PC-9 (cell line): Measurements from ENCODE around the gene ELF4. TPM values are rescaled to one million over a fixed set of nuclear protein-coding genes. Genes with fewer than 3 reads are reported as not detected.

Source experiments
- BruUV-seq: library from RNA; stranded (reverse); fragments of 400-500 nt; replicated peaks from 2 replicates; lab custom pipeline; 2021; lab: Mats Ljungman, UMichigan
- CTCF ChIA-PET: fragments of 300-600 bp; sonication (Branson Sonifier 250); formaldehyde crosslinking; loops from one replicate; lab custom pipeline; 2022; ENCODE audit warnings: antibody characterized with exemption; lab: Charles Lee
- POLR2A ChIA-PET: fragments of 300-600 bp; sonication (Branson Sonifier 250); formaldehyde crosslinking; loops from one replicate; lab custom pipeline; 2022; ENCODE audit warnings: antibody characterized with exemption; ENCODE audit not compliant: unreplicated experiment; lab: Charles Lee
- DNase-seq, 2 experiments: peaks; one replicate each; pipeline versions ENCODE4 v3.0.0 to v3.0.0-alpha.2; 2015 to 2022; ENCODE audit warnings: mixed read lengths in 1 of 2
- H2AFZ ChIP-seq: fragments of 200-600 bp; sonication (generic); 2 replicates; pipeline ENCODE4 v1.8.1; 2017; ENCODE audit warnings: antibody characterized with exemption
- H3F3A ChIP-seq: fragments of 200-600 bp; sonication (generic); 2 replicates; pipeline ENCODE4 v1.8.1; 2017; ENCODE audit warnings: antibody characterized with exemption, mild to moderate bottlenecking, low read depth; ENCODE audit not compliant: insufficient read depth
- H3K27ac ChIP-seq: fragments of 200-600 bp; sonication (generic); 2 replicates; pipeline ENCODE4 v1.6.1; 2016; ENCODE audit warnings: mixed run types
- H3K27me3 ChIP-seq: fragments of 200-600 bp; sonication (generic); 2 replicates; pipeline ENCODE4 v1.6.1; 2016; ENCODE audit warnings: low read depth, mixed run types; ENCODE audit not compliant: insufficient read depth
- H3K36me3 ChIP-seq: fragments of 200-600 bp; sonication (generic); 2 replicates; pipeline ENCODE4 v1.6.1; 2016; ENCODE audit warnings: low read depth, mixed run types
- H3K4me1 ChIP-seq: fragments of 200-600 bp; sonication (generic); replicated peaks from 2 replicates; pipeline ENCODE4 v1.6.1; 2016; ENCODE audit warnings: mixed run types; ENCODE audit not compliant: insufficient read depth
- H3K4me2 ChIP-seq: fragments of 200-600 bp; sonication (generic); 2 replicates; pipeline ENCODE4 v1.6.1; 2017; ENCODE audit warnings: mixed run types
- H3K4me3 ChIP-seq: fragments of 200-600 bp; sonication (generic); 2 replicates; pipeline ENCODE4 v1.6.1; 2016; ENCODE audit warnings: mixed run types
- H3K79me2 ChIP-seq: fragments of 200-600 bp; sonication (generic); 2 replicates; pipeline ENCODE4 v1.6.1; 2017; ENCODE audit warnings: low read depth, mixed run types
- H3K9me2 ChIP-seq: fragments of 200-600 bp; sonication (generic); 2 replicates; pipeline ENCODE4 v1.8.1; 2017; ENCODE audit warnings: mild to moderate bottlenecking; ENCODE audit not compliant: insufficient read depth
- H3K9me3 ChIP-seq: fragments of 200-600 bp; sonication (generic); 2 replicates; pipeline ENCODE4 v1.8.1; 2016; ENCODE audit warnings: low read depth; ENCODE audit not compliant: insufficient read depth
- H4K20me1 ChIP-seq: fragments of 200-600 bp; sonication (generic); 2 replicates; pipeline ENCODE4 v1.8.1; 2017; ENCODE audit not compliant: insufficient read depth
- EZH2 ChIP-seq: fragments of 200-600 bp; sonication (generic); IDR thresholded peaks from 2 replicates; pipeline ENCODE4 v1.8.0; 2017; ENCODE audit warnings: antibody characterized with exemption, low read depth
- intact Hi-C: fragments of 100-400 bp; cut with micrococcal nuclease; formaldehyde crosslinking; loops from one replicate; pipeline ENCODE4 v1.10.0; 2022; ENCODE audit not compliant: unreplicated experiment
- total RNA-seq: library from RNA; stranded (reverse); gene quantifications from 2 replicates; pipeline ENCODE4 v1.2.3, GENCODE V29; 2021
- TF ChIP-seq, protein P1 (sequence below): fragments of 200-600 bp; sonication (generic); conservative IDR thresholded peaks from 2 replicates; pipeline ENCODE4 v1.6.1; 2017; ENCODE audit warnings: mixed run types, antibody characterized with exemption, mild to moderate bottlenecking, moderate library complexity

Gene ELF4
- total RNA-seq, 1 experiment from 2014 or later, result 60.3 TPM

DNA sequence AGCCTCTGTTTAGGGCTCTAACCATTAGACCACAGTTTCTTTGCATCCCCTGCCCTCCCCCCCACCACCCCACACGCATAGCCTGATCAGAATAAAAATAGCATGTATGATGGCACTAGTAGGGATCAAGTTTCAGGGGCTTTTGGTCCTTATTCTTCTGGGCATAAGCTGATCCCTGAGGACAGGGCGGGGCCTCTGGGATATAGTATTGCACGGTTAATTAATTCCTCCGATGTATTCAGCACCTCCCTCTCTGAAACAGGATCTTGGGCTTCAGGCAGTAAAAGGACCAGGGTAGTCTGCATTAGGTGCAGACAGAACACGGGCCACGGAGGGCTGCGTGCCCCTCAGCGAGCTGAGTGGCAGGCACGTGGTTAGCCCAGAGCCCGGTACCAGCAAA, 57.1 kb downstream of the ELF4 start:
- Histone ChIP-seq H3K36me3 (0 out of 2 replicates have a peak, but pooled peaks cover 6% of the 10 kb centered on the region), H3K9me2 (no peaks in the 10 kb centered on the region), H3K9me3 (no peaks in the 10 kb centered on the region), H2AFZ (no peak overlapping the region), H3K4me1 (no peaks in the 10 kb centered on the region), H4K20me1 (no peaks in the 10 kb centered on the region), H3K4me3 (no peak overlapping the region), H3K79me2 (no peaks in the 10 kb centered on the region), H3K4me2 (no peak overlapping the region), H3K27ac (no peak overlapping the region), H3F3A (no peaks in the 10 kb centered on the region), H3K27me3 (no peaks in the 10 kb centered on the region)
- intact Hi-C loops, result no loop called here
- POLR2A ChIA-PET, result interaction anchor here (0.6 kb wide), 1 partner anchor 228 kb away, joined by 5 read pairs; no protein-coding TSS in a partner anchor
- CTCF ChIA-PET, result no interaction called here
- TF ChIP-seq, protein P1, sequence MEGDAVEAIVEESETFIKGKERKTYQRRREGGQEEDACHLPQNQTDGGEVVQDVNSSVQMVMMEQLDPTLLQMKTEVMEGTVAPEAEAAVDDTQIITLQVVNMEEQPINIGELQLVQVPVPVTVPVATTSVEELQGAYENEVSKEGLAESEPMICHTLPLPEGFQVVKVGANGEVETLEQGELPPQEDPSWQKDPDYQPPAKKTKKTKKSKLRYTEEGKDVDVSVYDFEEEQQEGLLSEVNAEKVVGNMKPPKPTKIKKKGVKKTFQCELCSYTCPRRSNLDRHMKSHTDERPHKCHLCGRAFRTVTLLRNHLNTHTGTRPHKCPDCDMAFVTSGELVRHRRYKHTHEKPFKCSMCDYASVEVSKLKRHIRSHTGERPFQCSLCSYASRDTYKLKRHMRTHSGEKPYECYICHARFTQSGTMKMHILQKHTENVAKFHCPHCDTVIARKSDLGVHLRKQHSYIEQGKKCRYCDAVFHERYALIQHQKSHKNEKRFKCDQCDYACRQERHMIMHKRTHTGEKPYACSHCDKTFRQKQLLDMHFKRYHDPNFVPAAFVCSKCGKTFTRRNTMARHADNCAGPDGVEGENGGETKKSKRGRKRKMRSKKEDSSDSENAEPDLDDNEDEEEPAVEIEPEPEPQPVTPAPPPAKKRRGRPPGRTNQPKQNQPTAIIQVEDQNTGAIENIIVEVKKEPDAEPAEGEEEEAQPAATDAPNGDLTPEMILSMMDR, result no peak
- no peak for TF ChIP-seq EZH2
- no peak for DNase-seq
- BruUV-seq, result no TSS peak

DNA sequence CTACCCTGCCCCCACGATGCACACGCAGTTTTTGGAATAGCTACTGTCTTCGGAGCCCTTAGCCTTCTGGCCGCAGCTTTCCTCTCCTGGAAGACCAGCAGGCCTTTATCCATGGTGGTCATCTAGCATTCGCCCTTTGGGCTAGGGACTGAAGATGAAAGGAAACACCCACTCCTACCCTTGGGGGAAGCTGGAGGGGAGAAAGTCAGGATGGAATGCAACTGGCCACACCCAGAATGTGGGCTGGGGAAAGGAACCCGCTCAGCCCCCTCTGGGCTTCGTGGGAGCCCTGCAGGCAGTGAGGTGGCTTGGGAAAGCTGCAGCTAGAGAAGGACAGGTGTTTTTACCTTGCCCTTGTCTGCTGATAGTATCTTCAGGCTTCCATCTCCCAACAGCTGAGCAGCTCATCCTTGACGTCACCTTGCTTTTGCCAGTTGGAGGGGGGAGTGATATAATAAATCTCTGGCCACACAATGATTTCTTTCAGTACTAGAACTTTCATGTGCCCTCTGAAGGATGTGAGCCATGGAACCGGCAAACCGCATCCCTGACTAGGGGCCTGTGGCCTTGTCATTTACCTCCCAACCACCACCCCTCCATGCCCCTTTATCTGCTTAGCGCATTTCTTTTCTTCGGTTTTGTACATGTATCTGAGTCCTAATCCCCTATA, 59.0 kb downstream of the ELF4 start:
- H3K4me2 ChIP-seq, result no peak overlapping the region
- no peak overlapping the region for H2AFZ ChIP-seq
- no peak overlapping the region for H3K4me3 ChIP-seq
- no peaks in the 10 kb centered on the region for H3K27me3 ChIP-seq
- CTCF ChIA-PET, result no interaction called here
- H3K79me2 ChIP-seq, result no peaks in the 10 kb centered on the region
- TF ChIP-seq, protein P1, result no peak
- TF ChIP-seq EZH2, result no peak
- no TSS peak for BruUV-seq
- no peaks in the 10 kb centered on the region for H3F3A ChIP-seq
- intact Hi-C loops, result no loop called here
- no peak for DNase-seq
- H3K27ac ChIP-seq, result no peak overlapping the region
- no peaks in the 10 kb centered on the region for H3K9me3 ChIP-seq
- no peaks in the 10 kb centered on the region for H3K9me2 ChIP-seq
- H3K4me1 ChIP-seq, result no peaks in the 10 kb centered on the region
- H3K36me3 ChIP-seq, result 0 out of 2 replicates have a peak, but pooled peaks cover 6% of the 10 kb centered on the region
- H4K20me1 ChIP-seq, result no peaks in the 10 kb centered on the region
- POLR2A ChIA-PET, result no interaction called here

DNA sequence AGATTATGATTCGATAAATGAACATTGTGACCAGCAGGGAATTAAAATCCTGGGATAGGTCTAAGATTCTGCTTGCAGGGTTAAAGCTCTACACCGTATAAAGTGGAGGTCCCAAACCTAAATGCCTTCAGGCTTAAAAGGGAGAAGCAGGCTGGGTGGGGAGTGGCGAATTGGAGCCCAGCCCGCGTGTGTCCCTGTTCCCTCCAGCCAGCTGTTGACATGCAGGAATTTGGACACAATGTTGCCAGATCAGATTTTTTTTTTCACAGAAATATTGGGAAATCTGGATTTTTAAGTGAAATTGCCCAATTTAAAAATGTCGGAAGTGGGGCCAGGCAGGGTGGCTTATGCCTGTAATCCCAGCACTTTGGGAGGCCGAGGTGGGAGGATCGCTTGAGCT, 60.5 kb downstream of the ELF4 start:
- no peaks in the 10 kb centered on the region for H3K9me2 ChIP-seq
- no peaks in the 10 kb centered on the region for H4K20me1 ChIP-seq
- DNase-seq, result no peak
- no peak for TF ChIP-seq EZH2
- TF ChIP-seq, protein P1, result no peak
- no peak overlapping the region for H3K4me2 ChIP-seq
- H2AFZ ChIP-seq, result no peak overlapping the region
- POLR2A ChIA-PET, result no interaction called here
- intact Hi-C loops, result no loop called here
- H3K36me3 ChIP-seq, result 0 out of 2 replicates have a peak, but pooled peaks cover 6% of the 10 kb centered on the region
- no peaks in the 10 kb centered on the region for H3K79me2 ChIP-seq
- no peaks in the 10 kb centered on the region for H3K4me1 ChIP-seq
- BruUV-seq, result no TSS peak
- H3K27me3 ChIP-seq, result no peaks in the 10 kb centered on the region
- H3K9me3 ChIP-seq, result no peaks in the 10 kb centered on the region
- CTCF ChIA-PET, result no interaction called here
- H3K27ac ChIP-seq, result no peak overlapping the region
- no peaks in the 10 kb centered on the region for H3F3A ChIP-seq
- no peak overlapping the region for H3K4me3 ChIP-seq
